SJCRH30 (cell line): ENCODE measurements around the gene KLK14. TPM values are rescaled to one million over a fixed set of nuclear protein-coding genes. Genes with fewer than 3 reads are reported as not detected.

Experiments
- total RNA-seq: library from RNA; depleted of rRNA; stranded (reverse); fragments of >200 nt; shearing (Covaris generic); gene quantifications from 2 replicates; pipeline ENCODE4 v1.2.3, GENCODE V29; 2014; rRNA removed

KLK14 gene
- total RNA-seq, 1 experiment from 2014 or later = not detected

Other genes starting within 250 kb of the KLK14 start
- not detected in 2 replicates for gene KLK15, start 249.3 kb downstream of the KLK14 start, total RNA-seq
- not detected in 2 replicates for gene KLK3, start 228.0 kb downstream of the KLK14 start, total RNA-seq
- gene KLK2, start 209.4 kb downstream of the KLK14 start, total RNA-seq = not detected in 2 replicates
- gene KLK4, start 171.5 kb downstream of the KLK14 start, total RNA-seq = 0.32 and 0.48 TPM in 2 replicates
- not detected in 2 replicates for gene KLK5, start 129.8 kb downstream of the KLK14 start, total RNA-seq
- gene KLK6, start 113.3 kb downstream of the KLK14 start, total RNA-seq = not detected in 2 replicates
- not detected in 2 replicates for gene KLK7, start 99.0 kb downstream of the KLK14 start, total RNA-seq
- not detected in 2 replicates for gene KLK8, start 81.3 kb downstream of the KLK14 start, total RNA-seq
- not detected in 2 replicates for gene KLK10, start 63.2 kb downstream of the KLK14 start, total RNA-seq
- not detected in 2 replicates for gene KLK11, start 56.3 kb downstream of the KLK14 start, total RNA-seq
- gene KLK12, start 47.9 kb downstream of the KLK14 start, total RNA-seq = not detected in 2 replicates
- not detected in 2 replicates for gene KLK13, start 17.8 kb downstream of the KLK14 start, total RNA-seq
- gene CTU1, start 25.5 kb upstream of the KLK14 start, total RNA-seq = 6.7 and 7.2 TPM in 2 replicates
- gene SIGLEC9, start 42.0 kb upstream of the KLK14 start, total RNA-seq = not detected in 2 replicates
- gene SIGLEC7, start 59.4 kb upstream of the KLK14 start, total RNA-seq = not detected in 2 replicates
- 0.35 and 0.89 TPM in 2 replicates for gene CD33, start 142.2 kb upstream of the KLK14 start, total RNA-seq
- not detected in 2 replicates for gene SIGLECL1, start 168.2 kb upstream of the KLK14 start, total RNA-seq
- not detected in 2 replicates for gene IGLON5, start 228.8 kb upstream of the KLK14 start, total RNA-seq